Left lobe of liver (tissue), 2 donors: ENCODE results near the gene XDH. TPM values are rescaled to one million over a fixed set of nuclear protein-coding genes. Genes with fewer than 3 reads are reported as not detected.

ENCODE experiments used
- ATAC-seq: fragments of 200-7000 bp; cut with Tn5 transposase; one replicate; pipeline ENCODE4 v1.9.1; 2020; ENCODE audit warnings: mild to moderate bottlenecking, moderate library complexity
- DNase-seq: peaks from one replicate; pipeline ENCODE4 v3.0.0-alpha.2; 2020; ENCODE audit warnings: low spot score
- total RNA-seq: library from RNA; stranded (reverse); gene quantifications from one replicate; pipeline ENCODE4 v1.2.1, GENCODE V29; 2021
- donor health status: DM: no; HTN: no; CAD: no; lungs with moderate emphysema.
- donor health status: DM: no; HTN: yes; CAD: no.

Gene XDH
- total RNA-seq, 1 donor from 2014 or later, result 63.7 TPM

GRCh38 chr2:31294196-31294595 is 120.3 kb downstream of the XDH start:
- DNase-seq (no peak), ATAC-seq (no peak)

- ATAC-seq (no peak), DNase-seq (no peak)
Measured at GRCh38 chr2:31287654-31288053, 126.9 kb downstream of the XDH start.

- DNase-seq, result no peak
Measured at GRCh38 chr2:31286961-31287550, 127.5 kb downstream of the XDH start.

GRCh38 chr2:31286230-31286629 is 128.3 kb downstream of the XDH start:
- ATAC-seq, result peak; percentile 49

More at GRCh38 chr2:31286961-31287550, 127.5 kb downstream of the XDH start:
- ATAC-seq, result peak; percentile 48

More at GRCh38 chr2:31286230-31286629, 128.3 kb downstream of the XDH start:
- no peak for DNase-seq

Other genes with a start within 250 kb of the XDH start
- gene CAPN14, start 197.2 kb downstream of the XDH start, total RNA-seq, result not detected
- 10.6 TPM for gene EHD3, start 180.6 kb downstream of the XDH start, total RNA-seq
- gene SRD5A2, start 166.2 kb upstream of the XDH start, total RNA-seq, result 7.6 TPM